ENCODE results near the gene DNAJC16.
A peak's percentile ranks its signal among the peaks of the same experiment; 100 is the strongest.
"Not testable (repeated sequence)": the region's sequence is repeated elsewhere in the genome, so short reads cannot be mapped to it uniquely, and the experiment has no call there.

DNAJC16 gene

GRCh38 chr1:15506831-15507230, 19.8 kb upstream of the DNAJC16 start:
- H3K4me3 ChIP-seq (ENCODE audit: low read depth, low read length) = no peak overlapping the region

- H3K4me3 ChIP-seq (ENCODE audit: low read depth, low read length) = no peak overlapping the region
These were observed 19.4 kb upstream of the DNAJC16 start for GRCh38 chr1:15507278-15507677.

- no peak overlapping the region for H3K4me3 ChIP-seq (ENCODE audit: low read depth, low read length)
These were observed 17.8 kb upstream of the DNAJC16 start for GRCh38 chr1:15508700-15509487.

- no peak overlapping the region for H3K4me3 ChIP-seq (ENCODE audit: low read depth, low read length)
These were observed 17.1 kb upstream of the DNAJC16 start for GRCh38 chr1:15509586-15509985.

GRCh38 chr1:15510611-15511405, 15.8 kb upstream of the DNAJC16 start:
- no peak overlapping the region for H3K4me3 ChIP-seq (ENCODE audit: low read depth, low read length)

GRCh38 chr1:15513192-15513591, 13.5 kb upstream of the DNAJC16 start:
- H3K4me3 ChIP-seq (ENCODE audit: low read depth, low read length) = no peak overlapping the region

- no peak overlapping the region for H3K4me3 ChIP-seq (ENCODE audit: low read depth, low read length)
These were observed 12.7 kb upstream of the DNAJC16 start for GRCh38 chr1:15513919-15514318.

- not testable (repeated sequence) for H3K4me3 ChIP-seq (ENCODE audit: low read depth, low read length)
These were observed 12.1 kb upstream of the DNAJC16 start for GRCh38 chr1:15514557-15514956.

- no peak overlapping the region for H3K4me3 ChIP-seq (ENCODE audit: low read depth, low read length)
These were observed 11.5 kb upstream of the DNAJC16 start for GRCh38 chr1:15515022-15515663.

- no peak overlapping the region for H3K4me3 ChIP-seq (ENCODE audit: low read depth, low read length)
These were observed 7.0 kb upstream of the DNAJC16 start for GRCh38 chr1:15519625-15520024.

- H3K4me3 ChIP-seq (ENCODE audit: low read depth, low read length) = not testable (repeated sequence)
These were observed 5.3 kb upstream of the DNAJC16 start for GRCh38 chr1:15521206-15521906.

- no peak overlapping the region for H3K4me3 ChIP-seq (ENCODE audit: low read depth, low read length)
These were observed 4.1 kb upstream of the DNAJC16 start for GRCh38 chr1:15522551-15522950.

- H3K4me3 ChIP-seq (ENCODE audit: low read depth, low read length) = peak overlapping the region; percentile 75
These were observed 3.3 kb upstream of the DNAJC16 start for GRCh38 chr1:15523104-15524020.

- peak within 1 kb of the TSS; percentile 75 for H3K4me3 ChIP-seq (ENCODE audit: low read depth, low read length)
These were observed 2.7 kb upstream of the DNAJC16 start, which contains the start of gene CASP9 for GRCh38 chr1:15524021-15524282. Gene CASP9 (minus strand): TSS chr1:15524215. CDS start chr1:15524200, 15 bp downstream.

- H3K4me3 ChIP-seq (ENCODE audit: low read depth, low read length) = peak overlapping the region; percentile 66
These were observed 2.2 kb upstream of the DNAJC16 start for GRCh38 chr1:15524283-15525049.

- peak overlapping the region; percentile 56 for H3K4me3 ChIP-seq (ENCODE audit: low read depth, low read length)
These were observed 1.3 kb upstream of the DNAJC16 start for GRCh38 chr1:15525050-15526020.

- H3K4me3 ChIP-seq (ENCODE audit: low read depth, low read length) = peak overlapping the region; percentile 18
These were observed 593 bp upstream of the DNAJC16 start for GRCh38 chr1:15526021-15526489.

- H3K4me3 ChIP-seq (ENCODE audit: low read depth, low read length) = no peak overlapping the region
These were observed 4.4 kb downstream of the DNAJC16 start for GRCh38 chr1:15531003-15531402.
